DMS53 (cell line): Measurements from ENCODE around the gene ENTPD2.
"Not testable (repeated sequence)": the region's sequence is repeated elsewhere in the genome, so short reads cannot be mapped to it uniquely, and the experiment has no call there.

Experiments used
- DNase-seq: peaks from one replicate; lab custom pipeline; 2025; lab: John Stamatoyannopoulos, UW

The ENTPD2 gene

GRCh38 chr9:137064027-137064879, 10.4 kb upstream of the ENTPD2 start:
- peak; percentile 88 for DNase-seq

- no peak for DNase-seq
Observed at GRCh38 chr9:137063311-137064026, 9.6 kb upstream of the ENTPD2 start.

- DNase-seq = not testable (repeated sequence)
Observed at GRCh38 chr9:137062798-137063197, 8.9 kb upstream of the ENTPD2 start.

- DNase-seq = no peak
Observed at GRCh38 chr9:137062384-137062783, 8.5 kb upstream of the ENTPD2 start.

GRCh38 chr9:137058521-137059234, 4.8 kb upstream of the ENTPD2 start:
- peak; percentile 38 for DNase-seq

- peak; percentile 74 for DNase-seq
Observed at GRCh38 chr9:137057545-137057944, 3.7 kb upstream of the ENTPD2 start.

GRCh38 chr9:137056739-137057415, 3.0 kb upstream of the ENTPD2 start:
- DNase-seq = peak; percentile 68

- no peak for DNase-seq
Observed at GRCh38 chr9:137055385-137056364, 1.8 kb upstream of the ENTPD2 start.

- DNase-seq = no peak
Observed at GRCh38 chr9:137054932-137055384, 1.1 kb upstream of the ENTPD2 start.

- DNase-seq = peak; percentile 86
Observed at GRCh38 chr9:137052998-137053943, 590 bp downstream of the ENTPD2 start.

- no peak for DNase-seq
Observed at GRCh38 chr9:137052293-137052692, 1.6 kb downstream of the ENTPD2 start.

GRCh38 chr9:137051145-137051724, 2.6 kb downstream of the ENTPD2 start:
- DNase-seq = no peak

GRCh38 chr9:137050570-137050969, 3.3 kb downstream of the ENTPD2 start:
- peak; percentile 52 for DNase-seq

- DNase-seq = peak; percentile 92
Observed at GRCh38 chr9:137049544-137050449, 4.1 kb downstream of the ENTPD2 start.

- peak; percentile 82 for DNase-seq
Observed at GRCh38 chr9:137048655-137049543, 5.0 kb downstream of the ENTPD2 start.

GRCh38 chr9:137046088-137046787, 7.6 kb downstream of the ENTPD2 start, which contains the start of gene NPDC1:
Gene NPDC1, minus strand, starts transcription at chr9:137046177. Its CDS starts 188 bp downstream, at chr9:137045989.
- peak; percentile 98 for DNase-seq
